Neutrophil (primary cell): ENCODE data around the gene MCRS1.

ENCODE experiments used
- H3K27ac ChIP-seq: fragments of 200-600 bp; sonication (generic); 2 replicates; pipeline ENCODE4 v1.5.1; 2016; ENCODE audit warnings: mild to moderate bottlenecking, moderate library complexity
- H3K27me3 ChIP-seq: fragments of 200-600 bp; sonication (generic); 2 replicates; pipeline ENCODE4 v1.6.0; 2016; ENCODE audit warnings: mild to moderate bottlenecking
- H3K36me3 ChIP-seq: fragments of 200-600 bp; sonication (generic); 2 replicates; pipeline ENCODE4 v1.5.1; 2017
- H3K4me1 ChIP-seq, 2 experiments: fragments of 200-600 bp in 1 of 2; sonication (generic) in 1 of 2; 1 replicate in 1 of 2; 2 replicates in 1 of 2; pipeline versions ENCODE4 v1.5.1 to v1.6.1; 2013 to 2016; ENCODE audit warnings: low read depth in 1 of 2, low read length in 1 of 2, mild to moderate bottlenecking in 1 of 2, moderate library complexity in 1 of 2; ENCODE audit not compliant: control insufficient read depth in 1 of 2, insufficient read depth in 1 of 2
- H3K4me3 ChIP-seq, 2 experiments: fragments of 200-600 bp in 1 of 2; sonication (generic) in 1 of 2; 1 replicate in 1 of 2; 2 replicates in 1 of 2; pipeline ENCODE4 v1.5.1; 2013 to 2016; ENCODE audit warnings: low read depth in 1 of 2, low read length in 1 of 2, mild to moderate bottlenecking in 1 of 2, moderate library complexity in 1 of 2
- H3K9me3 ChIP-seq: fragments of 200-600 bp; sonication (generic); 2 replicates; pipeline ENCODE4 v1.5.1; 2016
- CTCF ChIP-seq: fragments of 200-600 bp; sonication (generic); IDR thresholded peaks from 2 replicates; pipeline ENCODE4 v1.5.1; 2016; ENCODE audit warnings: antibody characterized with exemption

MCRS1 gene

GRCh38 chr12:49559011-49559675, 8.8 kb downstream of the MCRS1 start:
- H3K27ac ChIP-seq: no peak overlapping the region
- H3K4me3 ChIP-seq: no peak overlapping the region
- no peaks in the 10 kb centered on the region for H3K4me1 ChIP-seq
- H3K27me3 ChIP-seq: no peaks in the 10 kb centered on the region
- peaks cover 87% of the 10 kb centered on the region for H3K36me3 ChIP-seq
- H3K9me3 ChIP-seq: no peaks in the 10 kb centered on the region
- TF ChIP-seq CTCF: no peak

DNA sequence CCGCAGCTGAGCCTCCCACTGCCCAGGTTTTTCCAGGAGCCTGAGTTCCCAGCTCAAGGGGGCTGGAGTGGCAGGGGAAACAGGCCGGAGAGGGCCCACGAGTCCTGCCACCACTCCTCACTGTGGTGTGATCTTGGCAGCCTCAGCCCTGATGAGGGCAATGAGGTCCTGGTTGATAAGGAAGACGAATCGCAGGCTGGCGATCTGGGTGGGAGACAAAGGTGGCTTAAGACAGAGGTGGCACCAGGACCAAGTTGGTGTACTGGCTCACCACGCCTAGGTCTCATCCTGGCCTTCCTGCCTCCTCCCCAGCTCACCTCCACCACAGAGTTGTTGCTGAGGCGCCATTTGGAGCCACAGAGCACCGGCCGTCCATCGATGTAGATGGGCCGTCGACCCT, 9.4 kb downstream of the MCRS1 start:
- Histone ChIP-seq H3K27me3 (peaks cover under 1% of the 10 kb centered on the region), H3K9me3 (no peaks in the 10 kb centered on the region), H3K4me3 (no peak overlapping the region), H3K36me3 (peaks cover 81% of the 10 kb centered on the region), H3K4me1 (no peaks in the 10 kb centered on the region), H3K27ac (no peak overlapping the region)
- TF ChIP-seq CTCF: no peak

DNA sequence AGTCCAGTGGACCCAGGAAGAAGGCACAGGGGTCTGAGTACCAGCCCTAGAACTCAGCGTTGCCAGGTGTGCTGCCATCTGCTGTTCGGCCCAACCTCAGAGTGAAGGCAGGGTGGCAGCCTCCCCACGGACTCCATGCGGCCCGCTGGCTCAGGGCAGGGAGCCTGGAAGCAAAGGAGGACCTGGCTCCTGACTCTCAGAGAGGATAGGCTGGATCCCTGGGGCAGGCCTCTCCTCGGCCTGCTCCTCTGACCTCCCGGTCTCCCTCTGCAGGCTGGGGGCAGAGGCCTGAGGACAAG, 10.1 kb downstream of the MCRS1 start:
- Histone ChIP-seq H3K27ac (no peak overlapping the region), H3K4me3 (no peak overlapping the region), H3K36me3 (peaks cover 75% of the 10 kb centered on the region), H3K4me1 (no peaks in the 10 kb centered on the region), H3K27me3 (peaks cover 7% of the 10 kb centered on the region), H3K9me3 (no peaks in the 10 kb centered on the region)
- TF ChIP-seq CTCF: no peak

GRCh38 chr12:49557187-49557916, 10.6 kb downstream of the MCRS1 start:
- Histone ChIP-seq H3K4me3 (no peak overlapping the region), H3K9me3 (no peaks in the 10 kb centered on the region), H3K27me3 (peaks cover 12% of the 10 kb centered on the region), H3K27ac (no peak overlapping the region), H3K36me3 (peaks cover 69% of the 10 kb centered on the region), H3K4me1 (no peaks in the 10 kb centered on the region)
- no peak for TF ChIP-seq CTCF

DNA sequence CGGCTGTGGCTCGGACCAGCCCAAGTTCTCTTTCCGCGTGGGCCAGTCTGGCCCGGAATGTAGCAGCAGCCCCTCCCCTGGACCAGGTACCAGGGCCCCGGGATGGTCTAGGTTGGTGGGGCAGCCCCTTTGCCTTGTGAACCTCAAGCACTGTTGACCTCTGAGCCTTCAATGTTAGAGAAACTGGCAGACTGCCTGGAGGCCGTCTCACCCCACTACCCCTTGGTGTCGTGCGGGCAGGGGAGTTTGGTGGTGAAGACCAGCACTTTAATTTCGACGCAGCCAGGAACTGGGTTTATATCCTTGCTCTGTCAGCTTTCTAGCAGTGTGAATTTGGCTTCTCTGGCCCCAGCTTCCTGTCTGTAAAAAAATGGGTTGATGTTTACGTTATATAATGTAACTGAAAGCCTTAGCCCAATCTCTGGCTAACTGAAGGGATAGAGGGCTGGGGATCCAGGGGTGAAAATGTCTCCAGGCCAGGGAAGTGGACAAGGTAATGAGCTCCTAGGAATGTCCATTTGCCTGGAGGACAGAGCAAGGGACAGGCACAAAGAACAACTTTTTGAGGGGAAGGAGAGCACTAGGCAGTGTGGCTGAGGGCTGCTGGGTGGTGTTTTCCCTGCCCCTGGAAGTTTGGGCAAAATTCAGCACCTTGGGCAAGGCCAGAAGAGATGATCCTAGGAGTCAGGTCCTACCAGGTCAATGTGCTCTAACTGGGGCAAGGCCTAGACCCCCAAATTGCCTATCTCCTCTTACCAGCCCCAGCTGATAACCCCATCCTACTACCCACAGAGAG, 11.4 kb downstream of the MCRS1 start:
- H3K36me3 ChIP-seq: peaks cover 62% of the 10 kb centered on the region

More for the DNA sequence above, 11.4 kb downstream of the MCRS1 start:
- Histone ChIP-seq H3K27me3 (peaks cover 20% of the 10 kb centered on the region), H3K27ac (no peak overlapping the region), H3K9me3 (no peaks in the 10 kb centered on the region), H3K4me1 (no peaks in the 10 kb centered on the region), H3K4me3 (no peak overlapping the region)
- TF ChIP-seq CTCF: no peak
